ENCODE data around the gene HMCN1.
A peak's percentile ranks its signal among the peaks of the same experiment; 100 is the strongest.

GRCh38 chr1:186155594-186155993, 421.4 kb downstream of the HMCN1 start:
- TF ChIP-seq JUND (IDR thresholded peaks at IDR 0.05) (peak; percentile 35; the same call in 1 of the 2 replicates), FOXM1 (IDR thresholded peaks at IDR 0.05; ENCODE audit: low read depth) (no peak), TAF1 (IDR thresholded peaks at IDR 0.05; ENCODE audit: borderline replicate concordance, low read depth, low read length) (no peak), CTCF (IDR thresholded peaks at IDR 0.05) (peak; percentile 81), YY1 (IDR thresholded peaks at IDR 0.05; ENCODE audit: low read depth) (no peak), SIN3A (IDR thresholded peaks at IDR 0.05; ENCODE audit: borderline replicate concordance, low read depth, low read length) (no peak), USF2 (IDR thresholded peaks at IDR 0.05; ENCODE audit: borderline replicate concordance, low read depth, low read length) (no peak), NFIC (IDR thresholded peaks at IDR 0.05; ENCODE audit: borderline replicate concordance) (no peak), SMC3 (IDR thresholded peaks at IDR 0.05; ENCODE audit: low read depth, low read length) (peak; percentile 59), TCF12 (IDR thresholded peaks at IDR 0.05) (peak; percentile 65), REST (IDR thresholded peaks at IDR 0.05; ENCODE audit: low read depth, low read length) (no peak)
